GM12878 (cell line): ENCODE results near the gene FJX1. TPM values are rescaled to one million over a fixed set of nuclear protein-coding genes. Genes with fewer than 3 reads are reported as not detected.

Experiments
- ATAC-seq: fragments of 200-7000 bp; cut with Tn5 transposase; 3 replicates; pipeline ENCODE4 v1.9.1; 2020; ENCODE audit warnings: mild to moderate bottlenecking, moderate library complexity
- BruUV-seq: library from RNA; stranded (reverse); fragments of 400-500 nt; replicated peaks from 2 replicates; lab custom pipeline; 2021; lab: Mats Ljungman, UMichigan
- CTCF ChIA-PET: fragments of 300-600 bp; sonication (Branson Sonifier 250); formaldehyde crosslinking; extraction: SDS; loops from one replicate; lab custom pipeline; 2021; ENCODE audit warnings: inconsistent platforms; lab: Yijun Ruan, JAX
- POLR2A ChIA-PET: fragments of 350-600 bp; formaldehyde crosslinking; extraction: SDS; loops from one replicate; lab custom pipeline; 2021; ENCODE audit warnings: inconsistent platforms; lab: Charles Lee
- RAD21 ChIA-PET: fragments of 300-600 bp; sonication (Branson Sonifier 250); formaldehyde crosslinking; loops from one replicate; lab custom pipeline; 2023; ENCODE audit warnings: antibody characterized with exemption; ENCODE audit not compliant: unreplicated experiment; lab: Charles Lee
- SMC1A ChIA-PET: fragments of 300-600 bp; sonication (Branson Sonifier 250); formaldehyde crosslinking; loops from one replicate; lab custom pipeline; 2023; ENCODE audit not compliant: unreplicated experiment, uncharacterized antibody; lab: Charles Lee
- DNase-seq: peaks from one replicate; pipeline ENCODE4 v3.0.0-alpha.2; 2011; ENCODE audit warnings: low read depth, low spot score
- FAIRE-seq: peaks from 3 replicates; lab custom pipeline; 2011; peaks lifted over from hg19 to GRCh38; lab: Jason Lieb, UNC
- H2AFZ ChIP-seq: 2 replicates; pipeline ENCODE4 v1.6.0; 2011; ENCODE audit warnings: low read depth, low read length, control low read depth; ENCODE audit not compliant: control insufficient read depth
- H3K27ac ChIP-seq: 2 replicates; pipeline ENCODE4 v1.5.1; 2011; ENCODE audit warnings: control low read depth; ENCODE audit not compliant: control insufficient read depth, insufficient read depth
- H3K27me3 ChIP-seq, 2 experiments: replicated peaks in 1 of 2; 2 replicates each; pipeline versions ENCODE4 v1.6.0 to v1.6.1; 2011; ENCODE audit warnings: low read length in 1 of 2; ENCODE audit not compliant: control insufficient read depth in 2 of 2, insufficient read depth in 2 of 2
- H3K36me3 ChIP-seq, 2 experiments: 2 replicates each; pipeline ENCODE4 v1.5.1; 2011; ENCODE audit warnings: low read length in 1 of 2; ENCODE audit not compliant: control insufficient read depth in 2 of 2, insufficient read depth in 2 of 2
- H3K4me1 ChIP-seq: 2 replicates; pipeline ENCODE4 v1.6.1; 2011; ENCODE audit warnings: mild to moderate bottlenecking, low read length, moderate library complexity, mixed read lengths; ENCODE audit not compliant: control insufficient read depth, insufficient read depth
- H3K4me2 ChIP-seq: 2 replicates; pipeline ENCODE4 v1.6.0; 2011; ENCODE audit warnings: control low read depth; ENCODE audit not compliant: control insufficient read depth, insufficient read depth
- H3K4me3 ChIP-seq: fragments of 200-600 bp; sonication (generic); 2 replicates; pipeline ENCODE4 v1.5.1; 2016
- H3K79me2 ChIP-seq: 2 replicates; pipeline ENCODE4 v1.6.0; 2011; ENCODE audit warnings: low read length; ENCODE audit not compliant: control insufficient read depth, insufficient read depth
- H3K9ac ChIP-seq: 2 replicates; pipeline ENCODE4 v1.8.0; 2011; ENCODE audit warnings: low read length, control low read depth, mixed read lengths; ENCODE audit not compliant: control insufficient read depth, insufficient read depth
- H3K9me3 ChIP-seq: replicated peaks from 3 replicates; pipeline ENCODE4 v1.5.1; 2011; ENCODE audit warnings: mild to moderate bottlenecking, low read length; ENCODE audit not compliant: control insufficient read depth, insufficient read depth
- H4K20me1 ChIP-seq: 2 replicates; pipeline ENCODE4 v1.6.0; 2011; ENCODE audit not compliant: control insufficient read depth, insufficient read depth
- BRCA1 ChIP-seq: IDR thresholded peaks from 2 replicates; pipeline ENCODE4 v1.6.1; 2011; ENCODE audit warnings: low read depth, low read length, improper control_type of control experiment
- CBX3 ChIP-seq: fragments of 200-600 bp; sonication (generic); IDR thresholded peaks from 2 replicates; pipeline ENCODE4 v1.6.1; 2016; ENCODE audit warnings: low read depth, borderline replicate concordance
- CHD1 ChIP-seq: IDR thresholded peaks from 2 replicates; pipeline ENCODE4 v1.6.1; 2012; ENCODE audit warnings: low read depth, low read length, improper control_type of control experiment
- EP300 ChIP-seq, 2 experiments: fragments of 150-350 bp in 1 of 2; IDR thresholded peaks; 2 replicates each; pipeline ENCODE4 v1.6.1; 2011 to 2012; ENCODE audit warnings: low read depth in 2 of 2, low read length in 2 of 2, borderline replicate concordance in 1 of 2, improper control_type of control experiment in 1 of 2, inconsistent platforms in 1 of 2; ENCODE audit not compliant: control insufficient read depth in 1 of 2
- KDM1A ChIP-seq: fragments of 200-600 bp; sonication (generic); IDR thresholded peaks from 2 replicates; pipeline ENCODE4 v1.6.1; 2016; ENCODE audit warnings: borderline replicate concordance
- MYC ChIP-seq: IDR thresholded peaks from 2 replicates; pipeline ENCODE4 v1.6.1; 2011; ENCODE audit warnings: mild to moderate bottlenecking, low read length, moderate library complexity, inconsistent platforms; ENCODE audit not compliant: insufficient read depth, insufficient replicate concordance, insufficient read length, severe bottlenecking
- NFYB ChIP-seq: IDR thresholded peaks from 2 replicates; pipeline ENCODE4 v1.6.1; 2011; ENCODE audit warnings: low read depth, mild to moderate bottlenecking, low read length, improper control_type of control experiment, moderate library complexity; ENCODE audit not compliant: insufficient read depth
- TARDBP ChIP-seq: IDR thresholded peaks from 2 replicates; pipeline ENCODE4 v1.6.1; 2016; ENCODE audit warnings: borderline replicate concordance
- TCF7 ChIP-seq: IDR thresholded peaks from 2 replicates; pipeline ENCODE4 v1.6.1; 2014; ENCODE audit warnings: antibody characterized with exemption, borderline replicate concordance
- ZNF384 ChIP-seq: IDR thresholded peaks from 2 replicates; pipeline ENCODE4 v1.6.1; 2012; ENCODE audit warnings: low read depth, mild to moderate bottlenecking, low read length, improper control_type of control experiment, borderline replicate concordance
- WGBS: methylation state at CpG from one replicate; pipeline ENCODE4 v1.1.6; 2016; ENCODE audit warnings: low lambda C conversion rate; ENCODE audit not compliant: insufficient replicate concordance, insufficient coverage; ENCODE audit errors: missing lambda C conversion rate; 5-methylcytosine and 5-hydroxymethylcytosine counted together
- in situ Hi-C: fragments of 300-500 bp; cut with MboI; formaldehyde crosslinking; loops from 9 replicates; pipeline ENCODE4 v1.14.3; 2018; ENCODE audit warnings: mixed read lengths
- intact Hi-C: fragments of 100-400 bp; cut with micrococcal nuclease; formaldehyde crosslinking; loops from one replicate; pipeline ENCODE4 v1.14.2; 2022; ENCODE audit not compliant: unreplicated experiment
- polyA plus RNA-seq, 11 experiments: library from polyadenylated mRNA; depleted of rRNA in 4 of 11; unstranded in 6 of 11; stranded (reverse) in 5 of 11; fragments of >200 nt; fragmentation: Nextera tagmentation in 4 of 11; fragmentation: Illumina TruSeq in 1 of 11; extraction: Ambion mirVana in 4 of 11; extraction: Trizol in 1 of 11; gene quantifications; 1 replicate in 1 of 11; 2 replicates in 10 of 11; pipeline versions ENCODE4 v1.2.1 to v1.2.3, GENCODE V29; 2011 to 2016; ENCODE audit warnings: inconsistent platforms in 2 of 11, missing spikeins in 2 of 11, low read depth in 1 of 11
- total RNA-seq, 4 experiments: library from RNA; depleted of rRNA in 3 of 4; stranded (reverse); fragments of >200 nt in 3 of 4; fragmentation: Illumina TruSeq in 1 of 4; extraction: Trizol in 1 of 4; gene quantifications; 2 replicates each; pipeline versions ENCODE4 v1.2.1 to v1.2.3, GENCODE V29; 2013 to 2021
- TF ChIP-seq, protein P1 (sequence below): fragments of 150-350 bp; IDR thresholded peaks from 2 replicates; pipeline ENCODE4 v1.6.1; 2014; ENCODE audit warnings: mild to moderate bottlenecking, low read depth, low read length

FJX1 gene
- total and polyA plus RNA-seq, 10 of the 15 experiments (the other 5 are each of a cell fraction or from before 2014, with no cell fraction given): 1.7 to 26.1 (median 10.0) TPM

DNA sequence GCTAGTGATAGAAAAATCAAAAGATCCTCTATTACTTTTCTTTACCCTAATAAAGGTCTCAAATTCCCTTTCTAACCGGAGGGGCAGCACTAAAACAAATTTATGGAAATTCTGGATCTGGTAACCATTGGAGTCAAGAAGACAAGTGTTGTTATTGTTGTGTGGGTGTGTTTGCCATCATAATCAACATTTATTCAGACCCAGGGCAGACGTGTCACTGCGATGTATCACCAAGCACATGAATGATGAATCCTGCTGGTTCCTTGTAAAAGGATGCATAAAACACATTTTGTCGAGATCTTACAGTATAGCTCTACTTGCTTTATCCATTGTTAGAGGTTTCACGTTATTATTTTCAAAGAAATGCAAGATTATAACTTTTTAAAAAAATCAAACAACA lies 12.1 kb upstream of the FJX1 start:
- Histone ChIP-seq H3K4me2 (no peak overlapping the region), H4K20me1 (no peaks in the 10 kb centered on the region)
- CTCF ChIA-PET: interaction anchor here (0.7 to 1.4 kb wide), 2 partner anchors 9 to 490 kb away, joined by 4 to 5 read pairs; no protein-coding TSS in a partner anchor
- no peak for TF ChIP-seq MYC
- TF ChIP-seq EP300 (IDR thresholded peaks at IDR 0.05; ENCODE audit: borderline replicate concordance in 1 of 2, control insufficient read depth in 1 of 2, low read depth in 2 of 2, low read length in 2 of 2): no peak
- TF ChIP-seq ZNF384: no peak
- TF ChIP-seq, protein P1, sequence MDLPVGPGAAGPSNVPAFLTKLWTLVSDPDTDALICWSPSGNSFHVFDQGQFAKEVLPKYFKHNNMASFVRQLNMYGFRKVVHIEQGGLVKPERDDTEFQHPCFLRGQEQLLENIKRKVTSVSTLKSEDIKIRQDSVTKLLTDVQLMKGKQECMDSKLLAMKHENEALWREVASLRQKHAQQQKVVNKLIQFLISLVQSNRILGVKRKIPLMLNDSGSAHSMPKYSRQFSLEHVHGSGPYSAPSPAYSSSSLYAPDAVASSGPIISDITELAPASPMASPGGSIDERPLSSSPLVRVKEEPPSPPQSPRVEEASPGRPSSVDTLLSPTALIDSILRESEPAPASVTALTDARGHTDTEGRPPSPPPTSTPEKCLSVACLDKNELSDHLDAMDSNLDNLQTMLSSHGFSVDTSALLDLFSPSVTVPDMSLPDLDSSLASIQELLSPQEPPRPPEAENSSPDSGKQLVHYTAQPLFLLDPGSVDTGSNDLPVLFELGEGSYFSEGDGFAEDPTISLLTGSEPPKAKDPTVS: no peak
- no peak for TF ChIP-seq NFYB
- no peak for TF ChIP-seq TARDBP
- no peak for TF ChIP-seq BRCA1
- TF ChIP-seq TCF7: no peak
- TF ChIP-seq CHD1: no peak
- no peak for TF ChIP-seq KDM1A
- TF ChIP-seq CBX3: no peak
- TF ChIP-seq, all 136 proteins: peak for 0
- H3K9me3 ChIP-seq: no peaks in the 10 kb centered on the region
- intact Hi-C loops: no loop called here
- H3K4me3 ChIP-seq: no peak overlapping the region
- in situ Hi-C loops: no loop called here
- H3K79me2 ChIP-seq: no peaks in the 10 kb centered on the region
- no peak for DNase-seq
- 30% methylated on average over 5 of the region's 5 CpGs for WGBS
- ChIA-PET POLR2A (no interaction called here), SMC1A (interaction anchor here (1.4 kb wide), 1 partner anchor 9 kb away, joined by 4 read pairs; no protein-coding TSS in a partner anchor), RAD21 (no interaction called here)
- H3K36me3 ChIP-seq: no peaks in the 10 kb centered on the region
- no peak for ATAC-seq
- H2AFZ ChIP-seq: no peak overlapping the region
- BruUV-seq: no TSS peak
- H3K9ac ChIP-seq: no peak overlapping the region
- FAIRE-seq: no peak
- H3K27ac ChIP-seq: no peak overlapping the region
- H3K4me1 ChIP-seq: no peaks in the 10 kb centered on the region
- no peaks in the 10 kb centered on the region for H3K27me3 ChIP-seq
